ENCODE results near the gene RRAD.
A peak's percentile ranks its signal among the peaks of the same experiment; 100 is the strongest.
"Not testable (repeated sequence)": the region's sequence is repeated elsewhere in the genome, so short reads cannot be mapped to it uniquely, and the experiment has no call there.

RRAD gene, protein sequence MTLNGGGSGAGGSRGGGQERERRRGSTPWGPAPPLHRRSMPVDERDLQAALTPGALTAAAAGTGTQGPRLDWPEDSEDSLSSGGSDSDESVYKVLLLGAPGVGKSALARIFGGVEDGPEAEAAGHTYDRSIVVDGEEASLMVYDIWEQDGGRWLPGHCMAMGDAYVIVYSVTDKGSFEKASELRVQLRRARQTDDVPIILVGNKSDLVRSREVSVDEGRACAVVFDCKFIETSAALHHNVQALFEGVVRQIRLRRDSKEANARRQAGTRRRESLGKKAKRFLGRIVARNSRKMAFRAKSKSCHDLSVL

GRCh38 chr16:66925322-66925840 lies at the start of gene RRAD:
Gene RRAD, minus strand, starts transcription at chr16:66925535. Its CDS starts 356 bp downstream, at chr16:66925179.
- DNase-seq: no peak

DNA sequence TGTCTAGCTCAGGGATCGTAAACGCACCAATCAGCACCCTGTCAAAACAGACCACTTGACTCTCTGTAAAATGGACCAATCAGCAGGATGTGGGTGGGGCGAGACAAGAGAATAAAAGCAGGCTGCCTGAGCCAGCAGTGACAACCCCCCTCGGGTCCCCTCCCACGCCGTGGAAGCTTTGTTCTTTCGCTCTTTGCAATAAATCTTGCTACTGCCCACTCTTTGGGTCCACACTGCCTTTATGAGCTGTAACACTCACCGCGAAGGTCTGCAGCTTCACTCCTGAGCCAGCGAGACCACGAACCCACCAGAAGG lies 49.6 kb upstream of the RRAD start:
- DNase-seq: not testable (repeated sequence)

DNA sequence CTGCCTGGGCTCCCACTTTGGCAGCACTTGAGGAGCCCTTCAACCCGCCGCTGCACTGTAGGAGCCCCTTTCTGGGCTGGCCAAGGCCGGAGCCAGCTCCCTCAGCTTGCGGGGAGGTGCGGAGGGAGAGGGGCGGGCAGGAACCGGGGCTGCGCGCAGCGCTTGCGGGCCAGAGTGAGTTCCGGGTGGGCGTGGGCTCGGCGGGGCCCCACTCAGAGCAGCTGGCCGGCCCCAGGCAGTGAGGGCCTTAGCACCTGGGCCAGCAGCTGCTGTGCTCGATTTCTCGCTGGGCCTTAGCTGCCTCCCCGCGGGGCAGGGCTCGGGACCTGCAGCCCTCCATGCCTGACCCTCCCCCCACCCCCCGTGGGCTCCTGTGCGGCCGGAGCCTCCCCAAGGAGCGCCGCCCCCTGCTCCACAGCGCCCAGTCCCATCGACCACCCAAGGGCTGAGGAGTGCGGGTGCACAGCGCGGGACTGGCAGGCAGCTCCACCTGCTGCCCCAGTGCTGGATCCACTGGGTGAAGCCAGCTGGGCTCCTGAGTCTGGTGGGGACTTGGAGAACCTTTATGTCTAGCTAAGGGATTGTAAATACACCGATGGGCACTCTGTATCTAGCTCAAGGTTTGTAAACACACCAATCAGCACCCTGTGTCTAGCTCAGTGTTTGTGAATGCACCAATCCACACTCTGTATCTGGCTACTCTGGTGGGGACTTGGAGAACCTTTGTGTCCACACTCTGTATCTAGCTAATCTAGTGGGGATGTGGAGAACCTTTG lies 49.0 kb upstream of the RRAD start:
- DNase-seq: not testable (repeated sequence)

GRCh38 chr16:66973716-66974115 lies 48.4 kb upstream of the RRAD start:
- DNase-seq: no peak

GRCh38 chr16:66972983-66973382 lies 47.6 kb upstream of the RRAD start:
- DNase-seq: no peak

- DNase-seq: no peak
These were observed 45.7 kb upstream of the RRAD start for GRCh38 chr16:66970775-66971720.

DNA sequence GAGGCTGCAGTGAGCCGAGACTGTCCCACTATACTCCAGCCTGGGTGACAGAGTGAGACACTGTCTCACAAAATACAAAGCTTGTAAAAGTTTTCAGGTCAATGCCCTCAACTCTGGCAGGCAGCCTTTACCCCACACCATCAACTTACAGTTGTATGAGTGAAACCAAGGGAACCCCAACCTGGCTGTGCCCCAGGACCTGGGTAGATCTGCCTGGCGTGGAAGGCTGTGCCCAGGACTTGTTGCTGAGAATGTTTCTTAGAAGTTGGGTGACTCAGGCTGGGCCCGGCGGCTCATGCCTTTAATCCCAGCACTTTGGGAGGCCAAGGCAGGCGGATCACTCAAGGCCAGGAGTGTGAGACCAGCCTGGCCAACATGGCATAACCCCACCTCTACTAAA lies 43.5 kb upstream of the RRAD start:
- no peak for DNase-seq

- DNase-seq: no peak
These were observed 38.7 kb upstream of the RRAD start for GRCh38 chr16:66964049-66964448.

DNA sequence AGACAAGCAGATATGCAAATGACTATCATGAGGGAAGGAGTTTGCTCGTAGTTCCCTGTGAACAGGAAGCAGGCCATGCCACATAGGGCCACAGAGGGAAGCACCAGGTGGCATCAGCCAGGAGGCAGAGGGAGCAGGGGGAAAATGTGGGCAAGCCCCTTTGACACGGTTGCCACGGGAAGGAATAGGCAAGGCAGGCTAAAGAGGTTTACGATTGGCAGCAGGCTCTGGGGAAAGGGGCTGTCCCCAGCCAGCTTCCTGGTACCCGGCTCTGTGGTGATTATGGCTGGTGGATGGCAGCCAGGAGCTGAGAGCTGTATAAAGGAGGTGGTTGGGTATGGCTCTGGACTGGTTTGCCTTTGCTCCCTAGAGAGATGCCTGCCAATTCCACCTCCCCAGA lies 36.6 kb upstream of the RRAD start:
- DNase-seq: no peak

- DNase-seq: peak; percentile 93
These were observed 35.9 kb upstream of the RRAD start, which contains the start of gene CES3 for GRCh38 chr16:66961065-66961744. Gene CES3, plus strand, starts transcription at chr16:66961266. Its CDS starts 42 bp downstream, at chr16:66961308.

DNA sequence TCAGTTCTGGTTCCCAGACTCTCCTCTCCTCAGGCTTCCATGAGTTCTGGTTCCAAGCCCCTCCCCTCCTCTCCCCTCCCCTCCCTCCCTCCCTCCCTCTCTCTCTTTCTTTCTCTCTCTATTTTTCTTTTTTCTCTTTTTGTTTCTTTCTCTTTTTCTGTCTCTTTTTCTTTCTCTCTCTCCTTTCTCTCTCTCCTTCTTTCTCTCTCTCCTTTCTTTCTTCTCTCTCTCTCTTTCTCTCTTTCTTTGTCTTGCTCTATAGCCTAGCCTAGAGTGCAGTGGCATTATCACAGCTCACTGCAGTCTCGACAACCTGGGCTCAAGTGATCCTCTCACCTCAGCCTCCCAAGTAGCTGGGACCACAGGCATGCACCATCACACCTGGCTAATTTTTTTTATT lies 34.9 kb upstream of the RRAD start:
- no peak for DNase-seq

GRCh38 chr16:66959704-66960161 lies 34.4 kb upstream of the RRAD start:
- no peak for DNase-seq

DNA sequence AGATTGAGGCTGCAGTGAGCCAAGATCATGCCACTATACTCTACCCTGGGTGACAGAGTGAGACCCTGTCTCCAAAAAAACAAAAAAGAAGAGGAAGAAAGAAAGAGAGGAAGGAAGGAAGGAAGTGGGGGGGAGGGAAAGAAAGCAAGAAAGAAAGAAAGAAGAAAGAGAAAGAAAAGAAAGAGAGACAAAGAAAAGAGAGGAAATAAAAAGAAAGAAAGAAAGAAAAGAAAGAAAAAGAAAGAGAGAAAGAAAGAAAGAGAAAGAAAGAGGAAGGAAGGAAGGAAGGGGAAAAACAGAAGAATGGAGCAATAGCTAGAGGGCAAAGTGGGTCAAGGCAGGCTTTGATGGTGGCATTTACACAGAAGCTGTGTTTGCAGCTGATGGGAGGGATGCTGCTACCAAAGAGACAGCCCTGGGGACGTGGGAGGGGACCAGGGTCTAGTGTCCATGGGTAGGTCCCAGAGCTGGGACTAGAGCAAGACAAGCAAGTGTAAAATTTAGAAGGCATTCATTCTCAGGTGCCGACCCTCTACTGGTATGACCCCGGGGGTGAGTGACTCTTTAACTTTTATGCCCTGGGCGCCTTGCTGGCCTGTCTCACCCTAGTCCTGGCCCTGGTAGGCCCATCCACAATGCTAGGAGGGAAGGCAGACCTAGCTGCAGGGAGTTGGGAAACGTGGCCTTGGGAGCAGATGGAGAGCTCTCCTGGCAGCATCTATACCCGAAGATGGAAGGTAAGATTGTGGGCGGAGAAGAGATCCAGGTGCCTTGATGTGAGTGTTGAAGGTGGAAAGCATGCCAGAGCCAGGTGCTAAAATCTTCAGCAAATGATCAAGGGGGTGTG lies 33.7 kb upstream of the RRAD start:
- no peak for DNase-seq

DNA sequence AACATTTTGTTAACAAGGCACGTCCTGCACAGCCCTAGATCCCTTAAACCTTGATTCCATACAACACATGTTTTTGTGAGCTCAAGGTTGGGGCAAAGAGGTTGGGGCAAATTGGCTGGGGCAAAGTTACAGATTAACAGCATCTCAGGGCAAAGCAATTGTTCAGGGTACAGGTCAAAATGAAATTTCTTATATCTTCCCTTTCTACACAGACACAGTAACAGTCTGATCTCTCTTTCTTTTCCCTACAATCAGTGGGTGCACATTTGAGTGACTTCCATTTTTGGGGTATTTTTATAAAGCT lies 30.8 kb upstream of the RRAD start:
- DNase-seq: not testable (repeated sequence)

GRCh38 chr16:66955363-66956153 lies 30.2 kb upstream of the RRAD start:
- not testable (repeated sequence) for DNase-seq

DNA sequence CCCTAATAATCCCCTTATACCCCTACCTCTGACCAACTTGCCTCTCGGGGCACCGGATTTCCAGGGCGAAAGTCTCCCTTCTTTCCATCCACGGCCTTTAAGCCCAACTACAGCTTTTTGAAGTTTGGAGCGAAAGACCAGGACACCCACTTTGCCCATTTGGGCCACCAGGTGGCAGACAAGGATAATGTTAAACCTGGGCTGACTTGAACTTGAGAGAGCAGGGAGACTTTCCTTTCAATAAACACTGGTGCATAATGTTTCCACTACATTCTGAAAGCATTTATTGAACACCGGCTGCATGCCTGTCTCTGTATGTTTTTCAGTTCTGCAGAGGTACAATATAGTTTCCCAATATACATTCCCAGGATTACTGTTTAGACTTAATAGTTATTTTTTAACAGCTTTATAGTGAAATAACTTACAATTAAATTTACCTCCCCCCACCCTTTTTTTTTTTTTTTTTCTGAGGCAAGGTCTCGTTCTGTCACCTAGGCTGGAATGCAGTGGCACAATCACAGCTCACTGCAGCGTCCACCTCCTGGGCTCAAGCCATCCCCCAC lies 28.8 kb upstream of the RRAD start:
- peak; percentile 86 for DNase-seq

DNA sequence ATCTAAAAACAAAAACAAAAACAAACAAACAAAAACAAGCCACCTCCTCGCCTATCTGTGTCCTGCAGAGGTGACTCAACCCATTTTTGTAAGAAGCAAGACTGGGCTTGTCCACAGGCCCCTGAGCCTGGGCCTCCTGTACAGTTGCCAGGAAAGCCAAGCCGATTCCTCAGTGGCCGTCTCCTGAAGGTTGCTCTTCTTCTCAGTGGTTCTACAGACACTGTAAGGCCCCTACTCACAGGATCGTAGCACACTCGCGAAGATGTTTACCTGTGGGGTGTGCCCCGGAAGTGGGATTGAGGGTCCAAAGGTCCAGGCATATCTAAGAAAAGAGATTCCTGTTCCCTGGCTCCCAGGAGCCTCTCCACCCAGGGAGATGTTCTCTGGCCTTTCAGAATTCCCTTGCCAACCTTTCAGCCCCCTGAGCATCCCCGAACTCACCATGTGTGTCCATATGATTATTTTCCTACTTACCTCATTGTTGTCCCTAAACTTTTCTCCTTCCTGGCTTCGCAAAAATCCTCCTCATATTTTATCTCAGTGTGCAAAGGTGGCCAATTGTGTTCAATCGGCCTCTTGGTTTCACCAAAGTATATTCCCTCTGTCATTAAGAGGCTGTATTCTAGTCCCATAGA lies 28.2 kb upstream of the RRAD start:
- no peak for DNase-seq

- no peak for DNase-seq
These were observed 27.2 kb upstream of the RRAD start for GRCh38 chr16:66952430-66953110.
